H1 (cell line): ENCODE data around the gene TINAGL1. TPM values are rescaled to one million over a fixed set of nuclear protein-coding genes. Genes with fewer than 3 reads are reported as not detected.

Experiments
- CTCF ChIA-PET: fragments of 300-600 bp; sonication (Branson Sonifier 250); formaldehyde crosslinking; loops from one replicate; lab custom pipeline; 2021; ENCODE audit not compliant: partially characterized antibody; lab: Charles Lee
- POLR2A ChIA-PET: fragments of 300-600 bp; sonication (Branson Sonifier 250); formaldehyde crosslinking; loops from one replicate; lab custom pipeline; 2021; ENCODE audit warnings: inconsistent platforms; ENCODE audit not compliant: partially characterized antibody; lab: Charles Lee
- DNase-seq, 2 experiments: peaks; one replicate each; pipeline versions ENCODE4 v3.0.0 to v3.0.0-alpha.2; 2010 to 2022; ENCODE audit warnings: low spot score in 2 of 2, low read depth in 1 of 2, mixed read lengths in 1 of 2
- FAIRE-seq: peaks from 2 replicates; lab custom pipeline; 2011; peaks lifted over from hg19 to GRCh38; lab: Jason Lieb, UNC
- H2AFZ ChIP-seq: 2 replicates; pipeline ENCODE4 v1.8.1; 2012; ENCODE audit warnings: low read length, inconsistent platforms
- H2AK5ac ChIP-seq: 2 replicates; pipeline ENCODE4 v1.6.1; 2013; ENCODE audit warnings: low read depth, low read length
- H2BK120ac ChIP-seq: replicated peaks from 2 replicates; pipeline ENCODE3; 2013; ENCODE audit warnings: low read depth, low read length, inconsistent platforms
- H2BK12ac ChIP-seq: 2 replicates; pipeline ENCODE4 v1.6.1; 2013; ENCODE audit warnings: low read depth, low read length
- H2BK15ac ChIP-seq: 2 replicates; pipeline ENCODE4 v1.6.1; 2013; ENCODE audit warnings: low read length
- H2BK20ac ChIP-seq: 2 replicates; pipeline ENCODE4 v1.6.1; 2013; ENCODE audit warnings: low read length
- H2BK5ac ChIP-seq: 2 replicates; pipeline ENCODE4 v1.6.1; 2013; ENCODE audit warnings: low read depth, low read length
- H3K14ac ChIP-seq: 2 replicates; pipeline ENCODE4 v1.6.1; 2013; ENCODE audit warnings: inconsistent platforms; ENCODE audit not compliant: insufficient read length
- H3K18ac ChIP-seq: 2 replicates; pipeline ENCODE4 v1.6.1; 2013; ENCODE audit warnings: low read length; ENCODE audit errors: extremely low read depth
- H3K23ac ChIP-seq: 2 replicates; pipeline ENCODE4 v1.6.1; 2013; ENCODE audit warnings: inconsistent platforms; ENCODE audit not compliant: insufficient read length
- H3K23me2 ChIP-seq: 2 replicates; pipeline ENCODE4 v1.6.1; 2013; ENCODE audit warnings: low read depth, low read length
- H3K27ac ChIP-seq: 2 replicates; pipeline ENCODE4 v1.6.1; 2011; ENCODE audit warnings: low read depth, low read length, inconsistent platforms
- H3K27me3 ChIP-seq, 4 experiments: replicated peaks in 1 of 4; 1 replicate in 1 of 4; 2 replicates in 3 of 4; pipeline versions ENCODE4 v1.6.1 to v1.8.1; 2011 to 2013; ENCODE audit warnings: low read length in 3 of 4, mild to moderate bottlenecking in 3 of 4, inconsistent platforms in 2 of 4, mixed read lengths in 2 of 4, moderate library complexity in 1 of 4; ENCODE audit not compliant: control insufficient read depth in 3 of 4, insufficient read depth in 3 of 4; ENCODE audit errors: extremely low read depth in 1 of 4
- H3K36me3 ChIP-seq, 4 experiments: 2 replicates each; pipeline versions ENCODE4 v1.6.1 to v1.8.1; 2011 to 2013; ENCODE audit warnings: mild to moderate bottlenecking in 4 of 4, low read length in 3 of 4, moderate library complexity in 2 of 4, control low read depth in 1 of 4, inconsistent platforms in 1 of 4; ENCODE audit not compliant: insufficient read depth in 4 of 4, control insufficient read depth in 2 of 4
- H3K4ac ChIP-seq: replicated peaks from 2 replicates; pipeline ENCODE3; 2013; ENCODE audit warnings: low read length, low read depth, mixed read lengths, inconsistent platforms; ENCODE audit not compliant: insufficient read length
- H3K4me1 ChIP-seq, 4 experiments: replicated peaks in 1 of 4; 1 replicate in 1 of 4; 2 replicates in 3 of 4; pipeline versions ENCODE4 v1.6.1 to v1.8.1; 2011 to 2013; ENCODE audit warnings: low read length in 3 of 4, inconsistent platforms in 2 of 4, mixed read lengths in 1 of 4; ENCODE audit not compliant: insufficient read depth in 4 of 4, control insufficient read depth in 3 of 4
- H3K4me2 ChIP-seq, 2 experiments: 2 replicates each; pipeline versions ENCODE4 v1.6.1 to v1.8.1; 2011 to 2013; ENCODE audit warnings: low read depth in 2 of 2, low read length in 2 of 2, control low read depth in 1 of 2, inconsistent platforms in 1 of 2, mild to moderate bottlenecking in 1 of 2; ENCODE audit not compliant: insufficient read depth in 1 of 2
- H3K4me3 ChIP-seq, 4 experiments: fragments of 200-600, 300-600 bp in 1 of 4; sonication (generic), shearing (Covaris generic), sonication (Bioruptor Twin) in 1 of 4; 2 replicates each; pipeline versions ENCODE4 v1.5.1 to v1.8.1; 2011 to 2016; ENCODE audit warnings: low read length in 4 of 4, low read depth in 3 of 4, control low read depth in 2 of 4, inconsistent platforms in 2 of 4, mild to moderate bottlenecking in 2 of 4, mixed read lengths in 1 of 4, moderate library complexity in 1 of 4; ENCODE audit not compliant: insufficient read depth in 2 of 4; ENCODE audit errors: extremely low read depth in 1 of 4
- H3K56ac ChIP-seq: replicated peaks from 2 replicates; pipeline ENCODE3; 2013; ENCODE audit warnings: low read depth, mild to moderate bottlenecking, mixed read lengths, low read length, inconsistent platforms; ENCODE audit not compliant: insufficient read length
- H3K79me1 ChIP-seq: 2 replicates; pipeline ENCODE4 v1.6.1; 2013; ENCODE audit warnings: low read depth, low read length, control low read depth
- H3K79me2 ChIP-seq, 2 experiments: 2 replicates each; pipeline versions ENCODE4 v1.6.1 to v1.8.1; 2012 to 2013; ENCODE audit warnings: low read length in 2 of 2, mild to moderate bottlenecking in 2 of 2, inconsistent platforms in 1 of 2; ENCODE audit not compliant: insufficient read depth in 2 of 2, control insufficient read depth in 1 of 2
- H3K9ac ChIP-seq, 4 experiments: replicated peaks in 1 of 4; 1 replicate in 1 of 4; 2 replicates in 3 of 4; pipeline versions ENCODE4 v1.6.1 to v1.8.1; 2011 to 2013; ENCODE audit warnings: low read depth in 3 of 4, low read length in 3 of 4, control low read depth in 2 of 4, mild to moderate bottlenecking in 2 of 4, moderate library complexity in 2 of 4, inconsistent platforms in 1 of 4; ENCODE audit errors: extremely low read depth in 1 of 4
- H3K9me3 ChIP-seq, 2 experiments: 2 replicates each; pipeline versions ENCODE4 v1.6.1 to v1.8.1; 2012 to 2013; ENCODE audit warnings: mild to moderate bottlenecking in 2 of 2, moderate library complexity in 2 of 2, control low read depth in 1 of 2, inconsistent platforms in 1 of 2, low read depth in 1 of 2, low read length in 1 of 2, mixed read lengths in 1 of 2; ENCODE audit not compliant: insufficient read depth in 2 of 2
- H4K20me1 ChIP-seq, 2 experiments: replicated peaks in 1 of 2; 2 replicates each; pipeline versions ENCODE3 to v1.8.1; 2011 to 2013; ENCODE audit warnings: inconsistent platforms in 2 of 2, low read length in 2 of 2, mild to moderate bottlenecking in 1 of 2; ENCODE audit not compliant: insufficient read depth in 2 of 2, control insufficient read depth in 1 of 2
- H4K5ac ChIP-seq: 2 replicates; pipeline ENCODE4 v1.6.1; 2013; ENCODE audit warnings: low read length, low read depth, mixed read lengths, inconsistent platforms; ENCODE audit not compliant: insufficient read length
- H4K8ac ChIP-seq: 2 replicates; pipeline ENCODE4 v1.8.0; 2013; ENCODE audit warnings: mild to moderate bottlenecking, moderate library complexity, low read length, inconsistent platforms; ENCODE audit not compliant: insufficient read depth; ENCODE audit errors: extremely low read depth
- H4K91ac ChIP-seq: replicated peaks from 2 replicates; pipeline ENCODE3; 2013; ENCODE audit warnings: low read length, mixed read lengths, inconsistent platforms; ENCODE audit not compliant: insufficient read length
- SP1 ChIP-seq: IDR thresholded peaks from 2 replicates; pipeline ENCODE4 v1.6.1; 2011; ENCODE audit warnings: low read depth, low read length
- ZNF274 ChIP-seq: IDR thresholded peaks from 2 replicates; pipeline ENCODE4 v1.7.0; 2012; ENCODE audit warnings: low read length, borderline replicate concordance; ENCODE audit errors: extremely low read depth
- WGBS, 2 experiments: shearing (Covaris generic) in 1 of 2; methylation state at CpG; one replicate each; pipeline versions ENCODE4 v1.1.6 to v1.1.7; 2013 to 2015; ENCODE audit warnings: low lambda C conversion rate in 2 of 2, mixed read lengths in 2 of 2, inconsistent platforms in 1 of 2, low coverage in 1 of 2, missing lambda C conversion rate in 1 of 2; ENCODE audit not compliant: insufficient replicate concordance in 2 of 2, insufficient coverage in 1 of 2, insufficient read length in 1 of 2; ENCODE audit errors: extremely low coverage in 1 of 2, missing lambda C conversion rate in 1 of 2; 5-methylcytosine and 5-hydroxymethylcytosine counted together
- long read RNA-seq, 2 experiments: library from RNA in 1 of 2; library from capped mRNA in 1 of 2; stranded (forward); transcript quantifications; one replicate each; pipeline ENCODE4 v2.0.0, GENCODE V29; 2021; ENCODE audit warnings: inconsistent platforms in 1 of 2
- polyA minus RNA-seq, 3 experiments: library from RNA; depleted of rRNA, polyadenylated mRNA; stranded (reverse); fragments of >200 nt; gene quantifications; 1 replicate in 2 of 3; 2 replicates in 1 of 3; pipeline ENCODE4 v1.2.3, GENCODE V29; 2011
- polyA plus RNA-seq, 7 experiments: library from polyadenylated mRNA; depleted of rRNA in 3 of 7; stranded (reverse) in 5 of 7; unstranded in 2 of 7; fragments of >200 nt in 5 of 7; fragments of 200-250 nt in 2 of 7; gene quantifications; 1 replicate in 5 of 7; 2 replicates in 1 of 7; 4 replicates in 1 of 7; pipeline versions ENCODE4 v1.2.1 to v1.2.3, GENCODE V29; 2011 to 2013; ENCODE audit warnings: missing spikeins in 2 of 7, mixed read lengths in 2 of 7
- total RNA-seq: library from RNA; stranded (reverse); fragmentation: NEBNext Ultra II Directional; extraction: Animal tissue kit (Norgen Biotek cat#: 25700); gene quantifications from 2 replicates; pipeline ENCODE4 v1.2.1, GENCODE V29; 2021
- TF ChIP-seq, protein P1 (sequence below): IDR thresholded peaks from 2 replicates; pipeline ENCODE4 v1.6.1; 2012; ENCODE audit warnings: inconsistent platforms

Gene TINAGL1
- 9.7 and 11.2 TPM in 2 replicates for total RNA-seq
- polyA plus RNA-seq (2011; rRNA removed), result 21.7 and 24.2 TPM in 2 replicates
- polyA plus RNA-seq (2011; cell fraction: cytosol; rRNA removed), result 14.3 TPM
- polyA plus RNA-seq (2011; cell fraction: nucleus; rRNA removed), result 25.4 TPM
- polyA plus RNA-seq (2012, experiment 1 of 2), result 6.3 to 11.6 TPM (median 10.3 TPM) in 4 replicates
- polyA plus RNA-seq (2012, experiment 2 of 2), result 12.6 TPM
- polyA plus RNA-seq (2013, experiment 1 of 2), result 11.6 TPM
- 12.2 TPM for polyA plus RNA-seq (2013, experiment 2 of 2)
- 10.0 and 12.2 TPM in 2 replicates for polyA minus RNA-seq (2011; rRNA and poly(A)+ RNA removed)
- polyA minus RNA-seq (2011; cell fraction: cytosol; rRNA and poly(A)+ RNA removed), result 7.3 TPM
- polyA minus RNA-seq (2011; cell fraction: nucleus; rRNA and poly(A)+ RNA removed), result 12.3 TPM
- long read RNA-seq, experiment 1, partial matches to known transcripts, result 1 of 1 reads
- long read RNA-seq, experiment 1, other reads (novel, unspliced or antisense), result 0 of 1 reads
- long read RNA-seq, experiment 2, result 0 reads

DNA sequence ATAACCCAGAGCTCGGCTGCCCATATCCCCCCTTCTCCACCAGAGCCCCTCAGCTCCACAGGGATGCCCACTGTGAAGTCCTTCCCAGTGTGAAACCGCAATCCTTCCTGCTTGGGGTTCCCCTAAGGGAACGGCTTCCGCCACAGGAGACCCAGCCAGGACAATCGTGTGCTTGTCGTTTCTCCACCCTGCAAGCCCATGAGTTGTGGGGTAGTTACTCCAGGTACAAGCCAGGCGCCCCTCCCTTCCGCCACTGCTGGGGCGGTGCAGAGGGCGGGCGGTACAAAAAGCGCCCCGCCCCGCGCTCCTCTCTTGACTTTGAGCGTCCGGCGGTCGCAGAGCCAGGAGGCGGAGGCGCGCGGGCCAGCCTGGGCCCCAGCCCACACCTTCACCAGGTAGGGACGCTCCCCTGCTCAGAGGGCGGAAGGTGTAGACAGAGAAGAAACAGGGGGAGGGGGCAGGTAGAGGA, at the start of gene TINAGL1:
TINAGL1 (plus strand) TSS at position 315 of the 469 bp plus-strand sequence. CDS start 634 bp downstream, outside the sequence.
- no peak within 1 kb of the TSS for H4K5ac ChIP-seq
- H3K18ac ChIP-seq, result peak within 1 kb of the TSS; percentile 60
- H2BK20ac ChIP-seq, result peak within 1 kb of the TSS; percentile 13; the same call in 1 of the 2 replicates
- TF ChIP-seq, protein P1, sequence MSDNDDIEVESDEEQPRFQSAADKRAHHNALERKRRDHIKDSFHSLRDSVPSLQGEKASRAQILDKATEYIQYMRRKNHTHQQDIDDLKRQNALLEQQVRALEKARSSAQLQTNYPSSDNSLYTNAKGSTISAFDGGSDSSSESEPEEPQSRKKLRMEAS, result 0 out of 2 replicates have a peak, but pooled peaks have one; percentile 10
- TF ChIP-seq ZNF274 (no peak), SP1 (no peak)
- H4K8ac ChIP-seq, result peak within 1 kb of the TSS; percentile 1
- POLR2A ChIA-PET, result no interaction called here
- no peak within 1 kb of the TSS for H3K56ac ChIP-seq
- no peak within 1 kb of the TSS for H3K27ac ChIP-seq
- peaks cover 10 to 47% (median 28%) of the 10 kb centered on the region in 4 experiments for H3K4me1 ChIP-seq
- H3K23ac ChIP-seq, result no peak within 1 kb of the TSS
- H3K14ac ChIP-seq, result no peak within 1 kb of the TSS
- no peak within 1 kb of the TSS for H2BK120ac ChIP-seq
- no peaks in the 10 kb centered on the region for H3K36me3 ChIP-seq
- H3K23me2 ChIP-seq, result no peaks in the 10 kb centered on the region; the same call in 1 of the 2 replicates
- H2BK12ac ChIP-seq, result peak within 1 kb of the TSS; percentile 90; the same call in 1 of the 2 replicates
- no peaks in the 10 kb centered on the region for H3K79me2 ChIP-seq
- peak within 1 kb of the TSS; percentile 33; the same call in 1 of the 2 replicates for H2BK15ac ChIP-seq
- H3K4ac ChIP-seq, result peak within 1 kb of the TSS; percentile 49
- H3K9me3 ChIP-seq, result no peaks in the 10 kb centered on the region
- H3K4me2 ChIP-seq, result peak within 1 kb of the TSS; percentile 60 to 76
- no peak within 1 kb of the TSS for H2AK5ac ChIP-seq
- H3K79me1 ChIP-seq, result no peaks in the 10 kb centered on the region
- peak within 1 kb of the TSS in 3 of 4 experiments; percentile 9 to 47 (median 23); a peak in 5 of 8 replicates for H3K4me3 ChIP-seq
- peaks cover 0 to 2% (median 0%) of the 10 kb centered on the region in 4 experiments; a peak in 1 of 7 replicates for H3K27me3 ChIP-seq
- H4K91ac ChIP-seq, result no peak within 1 kb of the TSS
- FAIRE-seq (no peak), DNase-seq (peak in 1 of 2 experiments; percentile 83)
- 7% methylated on average over 25 of the region's 25 CpGs; no CpG with 5 or more reads in 1 of the 2 experiments for whole genome bisulfite sequencing, 2 experiments
- peak within 1 kb of the TSS in 1 of 4 experiments; percentile 4; a peak in 1 of 7 replicates for H3K9ac ChIP-seq
- peak within 1 kb of the TSS; percentile 70 for H2AFZ ChIP-seq
- peak within 1 kb of the TSS; percentile 75; the same call in 1 of the 2 replicates for H2BK5ac ChIP-seq
- no peaks in the 10 kb centered on the region for H4K20me1 ChIP-seq
- CTCF ChIA-PET, result interaction anchor here (0.8 to 1.9 kb wide), 7 partner anchors 11 to 395 kb away, joined by 3 to 7 read pairs (median 3); no protein-coding TSS in a partner anchor
